ENCODE results near the gene CHSY1. TPM values are rescaled to one million over a fixed set of nuclear protein-coding genes. Genes with fewer than 3 reads are reported as not detected.

Gene CHSY1
- total RNA-seq, 4 donors from 2014 or later: 19.2 to 36.8 (median 28.1) TPM

DNA sequence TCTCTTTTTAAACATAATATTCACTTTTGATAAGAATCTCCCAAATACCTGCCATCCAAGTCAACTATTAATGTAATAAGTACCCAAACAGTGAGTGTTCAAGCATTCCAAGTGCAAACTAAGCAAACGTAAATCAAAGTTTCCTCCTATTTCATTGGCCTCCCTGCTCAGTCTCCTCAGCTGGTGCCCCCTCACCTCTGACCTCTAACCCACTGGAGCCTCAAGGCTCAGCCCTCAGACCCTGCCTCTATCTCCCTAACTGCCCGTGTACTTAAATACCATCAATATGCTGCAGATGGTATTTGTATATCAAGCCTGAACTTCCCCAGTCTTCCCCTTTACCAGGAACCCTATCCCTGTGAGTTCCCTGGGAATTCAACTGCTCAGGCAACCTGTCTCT is 31.8 kb downstream of the CHSY1 start:
- TF ChIP-seq, protein P1, sequence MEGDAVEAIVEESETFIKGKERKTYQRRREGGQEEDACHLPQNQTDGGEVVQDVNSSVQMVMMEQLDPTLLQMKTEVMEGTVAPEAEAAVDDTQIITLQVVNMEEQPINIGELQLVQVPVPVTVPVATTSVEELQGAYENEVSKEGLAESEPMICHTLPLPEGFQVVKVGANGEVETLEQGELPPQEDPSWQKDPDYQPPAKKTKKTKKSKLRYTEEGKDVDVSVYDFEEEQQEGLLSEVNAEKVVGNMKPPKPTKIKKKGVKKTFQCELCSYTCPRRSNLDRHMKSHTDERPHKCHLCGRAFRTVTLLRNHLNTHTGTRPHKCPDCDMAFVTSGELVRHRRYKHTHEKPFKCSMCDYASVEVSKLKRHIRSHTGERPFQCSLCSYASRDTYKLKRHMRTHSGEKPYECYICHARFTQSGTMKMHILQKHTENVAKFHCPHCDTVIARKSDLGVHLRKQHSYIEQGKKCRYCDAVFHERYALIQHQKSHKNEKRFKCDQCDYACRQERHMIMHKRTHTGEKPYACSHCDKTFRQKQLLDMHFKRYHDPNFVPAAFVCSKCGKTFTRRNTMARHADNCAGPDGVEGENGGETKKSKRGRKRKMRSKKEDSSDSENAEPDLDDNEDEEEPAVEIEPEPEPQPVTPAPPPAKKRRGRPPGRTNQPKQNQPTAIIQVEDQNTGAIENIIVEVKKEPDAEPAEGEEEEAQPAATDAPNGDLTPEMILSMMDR (IDR thresholded peaks at IDR 0.05; ENCODE audit: low read depth): no peak

DNA sequence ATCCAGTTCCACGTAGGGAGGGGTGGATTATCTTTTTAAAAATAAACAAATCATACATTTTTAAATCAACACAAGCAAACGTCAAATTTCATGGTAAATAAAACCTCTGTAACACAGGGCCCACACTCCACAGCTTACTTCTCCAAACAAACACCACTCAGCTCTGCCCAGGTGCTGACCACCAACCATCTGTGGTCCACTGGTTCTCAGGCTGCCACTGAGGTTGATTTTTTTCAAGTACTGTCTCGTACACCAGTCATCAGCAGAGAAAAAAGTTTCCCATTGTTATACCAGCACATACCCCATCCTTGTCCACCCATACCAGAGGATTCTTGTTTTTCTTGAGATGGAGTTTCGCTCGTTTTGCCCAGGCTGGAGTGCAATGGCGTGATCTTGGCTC is 32.4 kb downstream of the CHSY1 start:
- TF ChIP-seq, protein P1 (IDR thresholded peaks at IDR 0.05; ENCODE audit: low read depth): no peak

DNA sequence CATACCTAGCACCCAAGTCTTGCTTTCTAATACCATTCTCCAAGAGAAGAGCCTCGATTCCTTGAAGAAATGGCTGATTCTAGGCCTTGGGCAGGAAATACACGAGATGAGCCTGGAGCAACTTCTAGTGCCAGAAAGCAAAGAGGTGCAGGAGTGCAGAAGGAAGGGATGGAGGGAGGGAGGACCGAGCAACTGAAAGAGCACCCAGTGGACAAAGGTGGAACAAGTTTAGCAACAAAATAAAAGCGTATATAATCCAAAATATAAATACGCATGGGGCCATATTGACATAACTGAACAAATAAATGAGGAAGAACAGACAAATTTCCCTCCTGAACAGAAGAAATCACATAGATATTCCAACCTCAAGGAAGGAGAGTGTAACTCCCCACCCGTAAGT is 34.4 kb downstream of the CHSY1 start:
- TF ChIP-seq, protein P1 (IDR thresholded peaks at IDR 0.05; ENCODE audit: low read depth): no peak

DNA sequence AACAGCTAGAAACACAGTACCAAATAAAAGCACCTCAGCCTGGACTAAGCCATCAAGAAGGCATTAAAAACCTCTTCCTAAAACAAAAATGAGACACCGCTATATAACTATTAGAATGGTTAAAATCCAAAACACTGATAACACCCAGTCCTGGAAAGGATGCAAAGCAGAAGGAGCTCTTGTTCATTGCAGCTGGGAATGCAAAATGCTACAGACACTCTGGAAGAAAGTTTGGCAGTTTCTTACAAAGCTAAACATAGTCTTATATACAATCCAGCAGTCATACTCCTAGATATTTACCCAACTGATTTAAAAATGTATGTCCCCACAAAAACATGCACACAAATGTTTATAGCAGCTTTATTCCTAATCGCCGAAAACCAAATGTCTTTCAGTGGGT is 35.7 kb downstream of the CHSY1 start:
- TF ChIP-seq, protein P1 (IDR thresholded peaks at IDR 0.05; ENCODE audit: low read depth): no peak

DNA sequence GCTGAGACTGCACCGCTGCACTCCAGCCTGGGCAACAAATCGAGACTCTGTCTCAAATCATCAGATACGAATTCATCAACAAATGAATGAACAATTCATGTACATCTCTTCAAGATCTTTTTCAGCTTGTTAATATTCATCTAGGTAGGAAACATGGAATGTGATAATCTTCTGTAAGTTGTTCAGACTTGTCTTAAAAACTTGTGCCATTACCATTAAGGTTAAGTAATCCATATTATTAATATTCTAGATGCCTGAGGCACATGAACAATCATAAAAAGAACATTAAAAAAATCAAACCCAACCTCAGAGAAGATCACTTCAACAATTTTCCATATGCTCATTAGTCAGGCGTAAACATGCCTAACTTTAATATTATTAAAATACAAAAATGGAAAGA is 36.2 kb downstream of the CHSY1 start:
- TF ChIP-seq, protein P1 (IDR thresholded peaks at IDR 0.05; ENCODE audit: low read depth): no peak

DNA sequence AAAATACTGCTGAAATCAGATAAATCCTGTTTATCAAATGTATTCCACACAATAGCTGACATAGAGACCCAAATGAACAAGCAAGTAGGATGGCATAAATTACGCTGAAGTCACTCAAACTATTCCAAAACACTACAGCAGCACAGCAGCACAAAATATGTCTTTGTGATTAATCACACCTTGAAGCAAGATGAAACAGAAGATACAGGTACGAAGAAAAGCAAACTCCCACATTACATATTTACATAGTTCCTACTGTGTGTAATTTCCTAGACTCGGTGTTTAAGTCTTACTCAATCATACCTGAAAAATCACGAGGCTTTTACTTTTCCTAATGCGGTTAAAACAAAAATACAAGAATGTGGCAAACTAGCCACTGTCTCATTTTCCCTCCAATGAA is 38.3 kb downstream of the CHSY1 start:
- TF ChIP-seq, protein P1 (IDR thresholded peaks at IDR 0.05; ENCODE audit: low read depth): no peak

DNA sequence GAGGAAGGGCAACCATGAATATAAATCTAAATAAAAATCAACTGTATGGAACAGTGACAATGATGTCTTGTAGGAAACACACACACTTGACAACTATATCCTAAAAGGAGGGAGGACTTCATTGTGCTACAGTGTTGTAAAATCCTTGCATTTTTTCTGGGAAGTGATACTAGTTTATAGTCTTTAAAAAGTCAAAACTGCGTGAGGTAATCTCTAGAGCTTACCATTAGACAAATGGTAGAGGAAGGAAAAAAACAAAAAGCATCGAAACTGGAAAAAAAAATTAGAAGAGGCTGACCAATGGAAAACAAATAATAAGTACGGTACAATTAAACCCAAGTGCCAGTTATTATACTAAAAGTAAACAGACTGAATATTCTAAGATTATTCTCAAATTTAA is 38.7 kb downstream of the CHSY1 start:
- TF ChIP-seq, protein P1 (IDR thresholded peaks at IDR 0.05; ENCODE audit: low read depth): no peak
